K562 (cell line): ENCODE measurements around the gene CHRNE. TPM values are rescaled to one million over a fixed set of nuclear protein-coding genes. Genes with fewer than 3 reads are reported as not detected.
A peak's percentile ranks its signal among the peaks of the same experiment; 100 is the strongest.

Experiments
- ATAC-seq: fragments of 200-7000 bp; cut with Tn5 transposase; 3 replicates; pipeline ENCODE4 v1.9.1; 2020; ENCODE audit warnings: moderate library complexity
- BruUV-seq: library from RNA; stranded (reverse); fragments of 400-500 nt; replicated peaks from 2 replicates; lab custom pipeline; 2021; lab: Mats Ljungman, UMichigan
- CTCF ChIA-PET: fragments of 300-600 bp; formaldehyde crosslinking; extraction: SDS; loops from one replicate; lab custom pipeline; 2021; ENCODE audit warnings: low intra/inter-chr PET ratio; lab: Yijun Ruan, JAX
- POLR2A ChIA-PET: fragments of 300-600, 350-650 bp; sonication (Branson Sonifier 250); formaldehyde crosslinking; extraction: SDS; loops from one replicate; lab custom pipeline; 2021; ENCODE audit warnings: antibody characterized with exemption, inconsistent platforms; lab: Yijun Ruan, JAX
- DNase-seq, 4 experiments: peaks; one replicate each; pipeline versions ENCODE4 v3.0.0 to v3.0.0-alpha.2; 2011 to 2018; ENCODE audit warnings: low spot score in 3 of 4, mixed read lengths in 3 of 4; ENCODE audit errors: extremely low read depth in 1 of 4
- FAIRE-seq: peaks from 2 replicates; lab custom pipeline; 2011; peaks lifted over from hg19 to GRCh38; lab: Jason Lieb, UNC
- H2AFZ ChIP-seq: 2 replicates; pipeline ENCODE4 v1.6.0; 2011; ENCODE audit warnings: low read depth, low read length, control low read depth, inconsistent platforms
- H3K27ac ChIP-seq: fragments of 200-600 bp; 3 replicates; pipeline ENCODE4 v1.8.0; 2011; ENCODE audit warnings: low read depth, mild to moderate bottlenecking, control low read depth, inconsistent platforms, low read length, moderate library complexity, mixed read lengths; ENCODE audit errors: extremely low read depth
- H3K27me3 ChIP-seq, 2 experiments: fragments of 300-600 bp in 1 of 2; 2 replicates in 1 of 2; 3 replicates in 1 of 2; pipeline versions ENCODE4 v1.6.0 to v1.8.0; 2011; ENCODE audit warnings: inconsistent platforms in 2 of 2, low read length in 2 of 2, mild to moderate bottlenecking in 1 of 2, mixed read lengths in 1 of 2, moderate library complexity in 1 of 2; ENCODE audit not compliant: control insufficient read depth in 2 of 2, insufficient read depth in 2 of 2
- H3K36me3 ChIP-seq: fragments of 300-600 bp; 3 replicates; pipeline ENCODE4 v1.8.0; 2011; ENCODE audit warnings: mild to moderate bottlenecking, low read length, inconsistent platforms; ENCODE audit not compliant: control insufficient read depth, insufficient read depth
- H3K4me1 ChIP-seq, 2 experiments: fragments of 200-600 bp in 1 of 2; replicated peaks in 1 of 2; 2 replicates in 1 of 2; 3 replicates in 1 of 2; pipeline versions ENCODE4 v1.5.1 to v1.8.0; 2011; ENCODE audit warnings: inconsistent platforms in 2 of 2, low read length in 2 of 2, mild to moderate bottlenecking in 1 of 2, mixed read lengths in 1 of 2, moderate library complexity in 1 of 2; ENCODE audit not compliant: control insufficient read depth in 2 of 2, insufficient read depth in 2 of 2
- H3K4me2 ChIP-seq: 2 replicates; pipeline ENCODE4 v1.6.1; 2011; ENCODE audit warnings: low read length, control low read depth, inconsistent platforms, mixed read lengths; ENCODE audit not compliant: insufficient read depth
- H3K4me3 ChIP-seq: fragments of 200-600 bp; sonication (generic), shearing (Covaris generic); 2 replicates; pipeline ENCODE4 v1.5.1; 2016; ENCODE audit warnings: control low read depth, inconsistent platforms
- H3K79me2 ChIP-seq: fragments of 200-600 bp; 3 replicates; pipeline ENCODE4 v1.8.0; 2011; ENCODE audit warnings: low read length, inconsistent platforms; ENCODE audit not compliant: control insufficient read depth, insufficient read depth
- H3K9ac ChIP-seq, 2 experiments: 2 replicates each; pipeline versions ENCODE4 v1.6.0 to v1.6.1; 2011; ENCODE audit warnings: low read depth in 2 of 2, low read length in 2 of 2, control low read depth in 1 of 2, inconsistent platforms in 1 of 2, mild to moderate bottlenecking in 1 of 2, mixed read lengths in 1 of 2; ENCODE audit not compliant: insufficient read depth in 1 of 2
- H3K9me1 ChIP-seq: one replicate; pipeline ENCODE4 v1.6.0; 2011; ENCODE audit warnings: inconsistent platforms, mild to moderate bottlenecking, low read length, moderate library complexity; ENCODE audit not compliant: control insufficient read depth, insufficient read depth
- H3K9me3 ChIP-seq: replicated peaks from 2 replicates; pipeline ENCODE4 v1.5.1; 2011; ENCODE audit warnings: low read depth, low read length, inconsistent platforms; ENCODE audit not compliant: control insufficient read depth, insufficient read depth
- H4K20me1 ChIP-seq: replicated peaks from 2 replicates; pipeline ENCODE4 v1.6.1; 2011; ENCODE audit warnings: low read length, inconsistent platforms, mixed read lengths; ENCODE audit not compliant: control insufficient read depth, insufficient read depth
- CTCF ChIP-seq, 3 experiments: IDR thresholded peaks in 2 of 3; conservative IDR thresholded peaks in 1 of 3; 2 replicates each; pipeline ENCODE4 v1.5.1; 2011 to 2012; ENCODE audit warnings: low read length in 3 of 3, mild to moderate bottlenecking in 3 of 3, control low read depth in 2 of 3, improper control_type of control experiment in 1 of 3, inconsistent platforms in 1 of 3, low read depth in 1 of 3, mixed read lengths in 1 of 3, moderate library complexity in 1 of 3; ENCODE audit not compliant: insufficient read depth in 2 of 3
- CTCFL ChIP-seq: IDR thresholded peaks from 2 replicates; pipeline ENCODE4 v1.6.1; 2011; ENCODE audit warnings: borderline replicate concordance, low read depth, mild to moderate bottlenecking, moderate library complexity, low read length; ENCODE audit not compliant: insufficient read depth, poor library complexity, severe bottlenecking
- MAFG ChIP-seq: fragments of 450-650 bp; conservative IDR thresholded peaks from 2 replicates; pipeline ENCODE4 v1.6.1; 2016; ENCODE audit warnings: missing genetic modification characterization, missing compliant biosample characterization
- PHF8 ChIP-seq: fragments of 200-600 bp; sonication (generic); IDR thresholded peaks from 2 replicates; pipeline ENCODE4 v1.6.1; 2012; ENCODE audit warnings: mixed run types, mild to moderate bottlenecking, inconsistent platforms, low read length, moderate library complexity, borderline replicate concordance
- PRMT5 ChIP-seq: sonication (generic); formaldehyde crosslinking; IDR thresholded peaks from 2 replicates; pipeline ENCODE4 v1.5.0; 2020; ENCODE audit warnings: missing genetic modification reagents
- RBM22 ChIP-seq: fragments of 200-400 bp; formaldehyde crosslinking; IDR thresholded peaks from 2 replicates; pipeline ENCODE4 v1.6.1; 2018; ENCODE audit warnings: low read length, low read depth; ENCODE audit not compliant: poor library complexity, severe bottlenecking
- ZFP30 ChIP-seq: fragments of 250-450 bp; sonication (Bioruptor Pico); IDR thresholded peaks from 2 replicates; pipeline ENCODE4 v1.8.0; 2022; ENCODE audit warnings: moderate library complexity, mild to moderate bottlenecking, inconsistent platforms, borderline replicate concordance
- ZNF232 ChIP-seq: sonication (generic); formaldehyde crosslinking; IDR thresholded peaks from 2 replicates; pipeline ENCODE4 v1.8.0; 2022; ENCODE audit warnings: mild to moderate bottlenecking, missing genetic modification reagents
- ZNF280B ChIP-seq: fragments of 250-450 bp; sonication (Bioruptor Pico); IDR thresholded peaks from 2 replicates; pipeline ENCODE4 v1.5.1; 2021; ENCODE audit warnings: mild to moderate bottlenecking
- WGBS: fragments of 100-300 bp; shearing (Covaris generic); methylation state at CpG from one replicate; pipeline ENCODE4 v1.1.6; 2016; ENCODE audit warnings: low coverage, mixed read lengths; ENCODE audit not compliant: insufficient coverage; ENCODE audit errors: missing lambda C conversion rate; 5-methylcytosine and 5-hydroxymethylcytosine counted together
- in situ Hi-C: fragments of 300-500 bp; cut with MboI; formaldehyde crosslinking; loops from 4 replicates; pipeline ENCODE4 v1.15.0; 2018; ENCODE audit warnings: inconsistent platforms, mixed read lengths
- intact Hi-C: fragments of 100-400 bp; cut with micrococcal nuclease; formaldehyde crosslinking; loops from 2 replicates; pipeline ENCODE4 v1.14.2; 2022
- polyA plus RNA-seq, 8 experiments: library from polyadenylated mRNA; depleted of rRNA in 4 of 8; stranded (reverse) in 5 of 8; unstranded in 3 of 8; fragments of >200 nt; fragmentation: Nextera tagmentation in 2 of 8; fragmentation: Illumina TruSeq in 1 of 8; extraction: Ambion mirVana in 2 of 8; extraction: Trizol in 1 of 8; gene quantifications; 2 replicates each; pipeline versions ENCODE4 v1.2.1 to v1.2.3, GENCODE V29; 2011 to 2014; ENCODE audit warnings: inconsistent platforms in 1 of 8, missing spikeins in 1 of 8
- total RNA-seq, 7 experiments: library from RNA; depleted of rRNA in 6 of 7; stranded (reverse); fragments of >200 nt in 6 of 7; fragmentation: Illumina TruSeq in 2 of 7; extraction: Trizol in 2 of 7; gene quantifications; 2 replicates each; pipeline versions ENCODE4 v1.2.1 to v1.2.3, GENCODE V29; 2011 to 2021; ENCODE audit warnings: low replicate concordance in 1 of 7

Gene CHRNE
- total and polyA plus RNA-seq, 9 of the 15 experiments (the other 6 are each of a cell fraction or from before 2014, with no cell fraction given): not detected

- Histone ChIP-seq H3K36me3 (peaks cover 58% of the 10 kb centered on the region; the same call in 2 of the 3 replicates), H3K27ac (no peak overlapping the region), H3K4me1 (peaks cover 0 to 19% of the 10 kb centered on the region in 2 experiments; a peak in 2 of 5 replicates), H3K9ac (no peak overlapping the region), H2AFZ (no peak overlapping the region), H3K4me2 (no peak overlapping the region), H3K27me3 (no peaks in the 10 kb centered on the region), H3K9me1 (no peaks in the 10 kb centered on the region), H3K4me3 (no peak overlapping the region), H4K20me1 (no peaks in the 10 kb centered on the region), H3K9me3 (no peaks in the 10 kb centered on the region), H3K79me2 (no peaks in the 10 kb centered on the region)
- FAIRE-seq (no peak), DNase-seq (peak; percentile 22 to 32 (median 29)), ATAC-seq (peak; percentile 71)
- intact Hi-C loops: no loop called here
- POLR2A ChIA-PET: interaction anchor here (0.7 kb wide), 1 partner anchor 1255 kb away, joined by 3 read pairs; no protein-coding TSS in a partner anchor
- in situ Hi-C loops: no loop called here
- whole genome bisulfite sequencing: 88% methylated on average over 9 of the region's 27 CpGs
- TSS peak; percentile 51 for BruUV-seq
- CTCF ChIA-PET: no interaction called here
- TF ChIP-seq PRMT5 (no peak), ZFP30 (CRISPR knock-in tag) (no peak), CTCF (IDR thresholded peaks at IDR 0.05 in 2 of 3, conservative IDR thresholded peaks at IDR 0.05 in 1 of 3; ENCODE audit: insufficient read depth in 2 of 3, low read depth in 1 of 3, low read length in 3 of 3) (peak; percentile 19 to 29 (median 23); a peak in 3 of 6 replicates), CTCFL (peak; percentile 23), RBM22 (peak; percentile 36), MAFG (tag) (no peak), PHF8 (no peak), ZNF232 (CRISPR knock-in tag) (no peak), ZNF280B (no peak)
These were observed 7.1 kb downstream of the CHRNE start for GRCh38 chr17:4895657-4896331.
